ENCODE results near the gene ALDH1L1. TPM values are rescaled to one million over a fixed set of nuclear protein-coding genes. Genes with fewer than 3 reads are reported as not detected.

The ALDH1L1 gene
- total RNA-seq, 1 experiment from 2014 or later = 1.2 TPM

DNA sequence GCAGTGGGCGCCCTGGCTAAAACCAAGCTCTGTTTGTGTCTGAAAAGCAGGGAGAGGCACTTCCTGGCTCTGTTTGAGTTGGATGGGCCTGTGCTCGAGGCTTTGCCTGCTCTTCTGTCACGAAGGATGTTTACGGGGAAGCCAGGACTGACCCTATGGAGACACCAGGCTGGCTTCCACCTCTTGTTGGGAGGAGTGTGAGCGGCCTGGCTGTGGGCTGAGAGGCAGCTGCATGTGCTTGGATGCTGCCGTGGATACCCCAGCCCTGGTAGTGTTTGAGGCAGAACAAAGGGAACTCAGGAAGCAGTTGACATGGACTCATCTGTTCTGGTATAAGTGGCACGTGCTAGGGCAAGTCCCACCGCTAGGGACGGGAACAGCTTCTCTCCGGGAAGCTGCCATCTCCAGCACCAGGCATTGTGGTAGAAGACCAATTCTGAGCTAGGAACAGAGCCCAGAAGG is 78.8 kb downstream of the ALDH1L1 start:
- Mint-ChIP-seq H3K36me3 (peaks cover 11% of the 10 kb centered on the region), H3K27me3 (ENCODE audit: low read depth) (no peaks in the 10 kb centered on the region; the same call in none of the 2 replicates), H3K4me1 (no peaks in the 10 kb centered on the region), H3K4me3 (no peak overlapping the region), H3K27ac (no peak overlapping the region; the same call in 1 of the 2 replicates), H3K9me3 (peaks cover 17% of the 10 kb centered on the region)
- ChIA-PET CTCF (interaction anchor here (0.6 to 5.4 kb wide), 5 partner anchors 15 to 222 kb away, joined by 3 to 55 read pairs (median 4); partner anchors contain the start of gene ALDH1L1), POLR2A (no interaction called here)
- DNase-seq (ENCODE audit: low spot score) = no peak
- no peak for ATAC-seq
- TF ChIP-seq SMAD3 (CRISPR knock-in tag; IDR thresholded peaks at IDR 0.05; ENCODE audit: borderline replicate concordance) (no peak), ZNF138 (CRISPR knock-in tag; conservative IDR thresholded peaks at IDR 0.05) (no peak), JUN (CRISPR knock-in tag; IDR thresholded peaks at IDR 0.05) (no peak), ATF1 (CRISPR knock-in tag; IDR thresholded peaks at IDR 0.05) (no peak), TEAD4 (CRISPR knock-in tag; IDR thresholded peaks at IDR 0.05) (no peak), TP53 (CRISPR knock-in tag; IDR thresholded peaks at IDR 0.05) (no peak), ZNF317 (CRISPR knock-in tag; IDR thresholded peaks at IDR 0.05; ENCODE audit: borderline replicate concordance, low read depth) (no peak), IRF1 (CRISPR knock-in tag; IDR thresholded peaks at IDR 0.05) (no peak), ZNF512 (CRISPR knock-in tag; IDR thresholded peaks at IDR 0.05; ENCODE audit: borderline replicate concordance) (no peak), EMX1 (CRISPR knock-in tag; IDR thresholded peaks at IDR 0.05) (no peak)
- TF ChIP-seq, protein P1, sequence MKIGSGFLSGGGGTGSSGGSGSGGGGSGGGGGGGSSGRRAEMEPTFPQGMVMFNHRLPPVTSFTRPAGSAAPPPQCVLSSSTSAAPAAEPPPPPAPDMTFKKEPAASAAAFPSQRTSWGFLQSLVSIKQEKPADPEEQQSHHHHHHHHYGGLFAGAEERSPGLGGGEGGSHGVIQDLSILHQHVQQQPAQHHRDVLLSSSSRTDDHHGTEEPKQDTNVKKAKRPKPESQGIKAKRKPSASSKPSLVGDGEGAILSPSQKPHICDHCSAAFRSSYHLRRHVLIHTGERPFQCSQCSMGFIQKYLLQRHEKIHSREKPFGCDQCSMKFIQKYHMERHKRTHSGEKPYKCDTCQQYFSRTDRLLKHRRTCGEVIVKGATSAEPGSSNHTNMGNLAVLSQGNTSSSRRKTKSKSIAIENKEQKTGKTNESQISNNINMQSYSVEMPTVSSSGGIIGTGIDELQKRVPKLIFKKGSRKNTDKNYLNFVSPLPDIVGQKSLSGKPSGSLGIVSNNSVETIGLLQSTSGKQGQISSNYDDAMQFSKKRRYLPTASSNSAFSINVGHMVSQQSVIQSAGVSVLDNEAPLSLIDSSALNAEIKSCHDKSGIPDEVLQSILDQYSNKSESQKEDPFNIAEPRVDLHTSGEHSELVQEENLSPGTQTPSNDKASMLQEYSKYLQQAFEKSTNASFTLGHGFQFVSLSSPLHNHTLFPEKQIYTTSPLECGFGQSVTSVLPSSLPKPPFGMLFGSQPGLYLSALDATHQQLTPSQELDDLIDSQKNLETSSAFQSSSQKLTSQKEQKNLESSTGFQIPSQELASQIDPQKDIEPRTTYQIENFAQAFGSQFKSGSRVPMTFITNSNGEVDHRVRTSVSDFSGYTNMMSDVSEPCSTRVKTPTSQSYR (CRISPR knock-in tag; IDR thresholded peaks at IDR 0.05) = no peak
- TF ChIP-seq, protein P2, sequence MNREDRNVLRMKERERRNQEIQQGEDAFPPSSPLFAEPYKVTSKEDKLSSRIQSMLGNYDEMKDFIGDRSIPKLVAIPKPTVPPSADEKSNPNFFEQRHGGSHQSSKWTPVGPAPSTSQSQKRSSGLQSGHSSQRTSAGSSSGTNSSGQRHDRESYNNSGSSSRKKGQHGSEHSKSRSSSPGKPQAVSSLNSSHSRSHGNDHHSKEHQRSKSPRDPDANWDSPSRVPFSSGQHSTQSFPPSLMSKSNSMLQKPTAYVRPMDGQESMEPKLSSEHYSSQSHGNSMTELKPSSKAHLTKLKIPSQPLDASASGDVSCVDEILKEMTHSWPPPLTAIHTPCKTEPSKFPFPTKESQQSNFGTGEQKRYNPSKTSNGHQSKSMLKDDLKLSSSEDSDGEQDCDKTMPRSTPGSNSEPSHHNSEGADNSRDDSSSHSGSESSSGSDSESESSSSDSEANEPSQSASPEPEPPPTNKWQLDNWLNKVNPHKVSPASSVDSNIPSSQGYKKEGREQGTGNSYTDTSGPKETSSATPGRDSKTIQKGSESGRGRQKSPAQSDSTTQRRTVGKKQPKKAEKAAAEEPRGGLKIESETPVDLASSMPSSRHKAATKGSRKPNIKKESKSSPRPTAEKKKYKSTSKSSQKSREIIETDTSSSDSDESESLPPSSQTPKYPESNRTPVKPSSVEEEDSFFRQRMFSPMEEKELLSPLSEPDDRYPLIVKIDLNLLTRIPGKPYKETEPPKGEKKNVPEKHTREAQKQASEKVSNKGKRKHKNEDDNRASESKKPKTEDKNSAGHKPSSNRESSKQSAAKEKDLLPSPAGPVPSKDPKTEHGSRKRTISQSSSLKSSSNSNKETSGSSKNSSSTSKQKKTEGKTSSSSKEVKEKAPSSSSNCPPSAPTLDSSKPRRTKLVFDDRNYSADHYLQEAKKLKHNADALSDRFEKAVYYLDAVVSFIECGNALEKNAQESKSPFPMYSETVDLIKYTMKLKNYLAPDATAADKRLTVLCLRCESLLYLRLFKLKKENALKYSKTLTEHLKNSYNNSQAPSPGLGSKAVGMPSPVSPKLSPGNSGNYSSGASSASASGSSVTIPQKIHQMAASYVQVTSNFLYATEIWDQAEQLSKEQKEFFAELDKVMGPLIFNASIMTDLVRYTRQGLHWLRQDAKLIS (CRISPR knock-in tag; IDR thresholded peaks at IDR 0.05; ENCODE audit: borderline replicate concordance) = no peak

DNA sequence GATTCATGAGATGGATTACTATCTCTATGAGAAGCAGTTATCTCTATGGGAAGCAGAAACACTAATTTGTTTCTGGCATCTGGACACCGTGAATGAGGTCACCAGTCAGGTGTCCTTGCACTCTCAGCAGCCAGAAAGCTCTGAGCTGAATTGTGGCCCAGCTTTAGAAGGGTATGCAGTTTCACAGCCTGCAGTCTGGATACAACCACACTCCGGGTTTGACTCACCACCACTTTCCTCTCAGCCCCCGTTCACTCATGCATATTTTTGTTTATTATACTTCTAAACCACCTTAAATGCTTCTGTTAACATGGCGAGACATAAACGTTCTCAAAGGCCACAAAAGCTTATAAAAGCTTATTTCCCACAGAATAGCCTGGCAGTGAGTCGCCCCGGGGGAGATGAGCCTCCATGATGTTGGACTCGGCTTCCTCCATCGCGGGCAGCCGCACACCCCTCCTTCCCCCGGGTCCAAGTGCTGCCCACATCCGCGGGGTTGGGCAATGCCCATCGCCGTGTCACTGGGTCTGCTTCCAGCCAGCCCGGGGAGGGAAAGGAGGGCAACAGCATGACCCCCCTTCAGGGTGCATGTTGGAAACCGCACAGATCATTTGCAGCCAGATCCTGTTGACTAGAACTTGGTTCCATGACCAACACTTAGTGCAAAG is 79.6 kb downstream of the ALDH1L1 start:
- DNase-seq (ENCODE audit: low spot score) (no peak), ATAC-seq (no peak)
- Mint-ChIP-seq H3K4me3 (no peak overlapping the region), H3K27ac (no peak overlapping the region), H3K27me3 (ENCODE audit: low read depth) (no peaks in the 10 kb centered on the region; the same call in none of the 2 replicates), H3K36me3 (peaks cover 19% of the 10 kb centered on the region), H3K9me3 (peaks cover 24% of the 10 kb centered on the region), H3K4me1 (no peaks in the 10 kb centered on the region)
- POLR2A ChIA-PET = no interaction called here
- CTCF ChIA-PET = interaction anchor here (0.6 to 5.4 kb wide), 2 partner anchors 33 to 222 kb away, joined by 4 to 55 read pairs; no protein-coding TSS in a partner anchor
- no peak for TF ChIP-seq HMGA2 (CRISPR knock-in tag; IDR thresholded peaks at IDR 0.05)
- TF ChIP-seq KAT7 (CRISPR knock-in tag; IDR thresholded peaks at IDR 0.05; ENCODE audit: borderline replicate concordance) = no peak
